CD8-positive, alpha-beta memory T cell (primary cell): Measurements from ENCODE around the gene PTPRM. TPM values are rescaled to one million over a fixed set of nuclear protein-coding genes. Genes with fewer than 3 reads are reported as not detected.
A peak's percentile ranks its signal among the peaks of the same experiment; 100 is the strongest.

ENCODE experiments used
- CTCF ChIA-PET: fragments of 350-600 bp; sonication (Branson Sonifier 250); formaldehyde crosslinking; loops from one replicate; lab custom pipeline; 2021; ENCODE audit warnings: antibody characterized with exemption; lab: Charles Lee
- POLR2A ChIA-PET: fragments of 350-600 bp; sonication (Branson Sonifier 250); formaldehyde crosslinking; loops from one replicate; lab custom pipeline; 2021; ENCODE audit warnings: antibody characterized with exemption; lab: Charles Lee
- DNase-seq, 5 donors: peaks; one replicate each; pipeline versions ENCODE4 v3.0.0 to v3.0.0-alpha.2; 2020 to 2022; ENCODE audit warnings: mixed read lengths in 1 of 5
- H3K27ac ChIP-seq: one replicate; pipeline ENCODE4 v1.7.0; 2013; ENCODE audit warnings: low read depth, mild to moderate bottlenecking, low read length, moderate library complexity
- H3K27me3 ChIP-seq: 2 replicates; pipeline ENCODE4 v1.7.0; 2013; ENCODE audit warnings: low read length, mild to moderate bottlenecking; ENCODE audit not compliant: insufficient read depth, poor library complexity, severe bottlenecking
- H3K36me3 ChIP-seq: 2 replicates; pipeline ENCODE4 v1.7.0; 2013; ENCODE audit warnings: mild to moderate bottlenecking, low read length, moderate library complexity; ENCODE audit not compliant: insufficient read depth
- H3K4me1 ChIP-seq: 2 replicates; pipeline ENCODE4 v1.7.0; 2013; ENCODE audit warnings: mild to moderate bottlenecking, low read length, moderate library complexity; ENCODE audit not compliant: insufficient read depth
- H3K4me3 ChIP-seq: 2 replicates; pipeline ENCODE4 v1.7.0; 2013; ENCODE audit warnings: mild to moderate bottlenecking, low read length
- H3K9me3 ChIP-seq: 2 replicates; pipeline ENCODE4 v1.7.0; 2013; ENCODE audit warnings: mild to moderate bottlenecking, low read length
- H3K27ac Mint-ChIP-seq, 8 donors: one replicate each; pipeline ENCODE4 v1.8.0; 2020 to 2021; ENCODE audit warnings: mixed read lengths in 8 of 8, mild to moderate bottlenecking in 6 of 8, inconsistent platforms in 3 of 8, moderate library complexity in 3 of 8
- H3K27me3 Mint-ChIP-seq, 2 donors: one replicate each; pipeline ENCODE4 v1.8.0; 2020 to 2021; ENCODE audit warnings: mixed read lengths in 2 of 2, mild to moderate bottlenecking in 1 of 2, moderate library complexity in 1 of 2
- H3K36me3 Mint-ChIP-seq, 3 donors: one replicate each; pipeline ENCODE4 v1.8.0; 2020 to 2021; ENCODE audit warnings: mixed read lengths in 3 of 3, inconsistent platforms in 1 of 3, mild to moderate bottlenecking in 1 of 3
- H3K4me1 Mint-ChIP-seq, 3 donors: one replicate each; pipeline ENCODE4 v1.8.0; 2020 to 2021; ENCODE audit warnings: mixed read lengths in 3 of 3, inconsistent platforms in 1 of 3, mild to moderate bottlenecking in 1 of 3
- H3K4me3 Mint-ChIP-seq, 7 donors: one replicate each; pipeline ENCODE4 v1.8.0; 2020 to 2021; ENCODE audit warnings: mixed read lengths in 7 of 7, mild to moderate bottlenecking in 6 of 7, moderate library complexity in 4 of 7, inconsistent platforms in 2 of 7
- H3K9me3 Mint-ChIP-seq, 5 donors: one replicate each; pipeline ENCODE4 v1.8.0; 2020 to 2022; ENCODE audit warnings: mixed read lengths in 5 of 5, mild to moderate bottlenecking in 3 of 5, moderate library complexity in 2 of 5, inconsistent platforms in 1 of 5
- polyA plus RNA-seq: library from polyadenylated mRNA; unstranded; fragments of 300-500 nt; fragmentation: Illumina TruSeq; gene quantifications from one replicate; pipeline ENCODE4 v1.2.3, GENCODE V29; 2021
- total RNA-seq, 2 experiments: library from RNA; stranded (reverse); gene quantifications; one replicate each; pipeline ENCODE4 v1.2.3, GENCODE V29; 2021

The PTPRM gene
- total and polyA plus RNA-seq, 3 experiments from 2014 or later, result 3.9 to 7.4 (median 5.3) TPM

DNA sequence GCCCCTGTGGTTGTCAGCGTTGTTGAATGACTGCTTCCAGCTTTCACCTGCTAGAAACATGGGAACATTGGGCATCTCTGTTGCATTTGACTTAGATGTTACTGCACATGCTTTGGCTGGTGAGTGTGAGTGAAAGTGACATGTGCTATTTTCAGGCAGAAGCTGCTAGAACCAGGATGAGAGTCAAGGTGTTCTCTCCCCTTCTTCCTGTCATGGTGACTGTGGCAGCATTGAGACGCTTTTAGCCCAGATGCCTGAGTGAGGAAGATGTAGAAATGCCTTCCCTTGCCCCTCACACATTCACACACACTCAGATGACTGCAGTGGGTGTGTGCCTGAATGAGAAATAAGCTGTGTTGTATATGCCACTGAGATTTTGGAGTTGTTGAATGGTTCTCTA is 220.2 kb downstream of the PTPRM start:
- Histone ChIP-seq H3K36me3 (no peaks in the 10 kb centered on the region), H3K4me3 (no peak overlapping the region), H3K4me1 (no peaks in the 10 kb centered on the region), H3K9me3 (no peaks in the 10 kb centered on the region), H3K27ac (no peak overlapping the region), H3K27me3 (no peaks in the 10 kb centered on the region)
- CTCF ChIA-PET, result no interaction called here
- peaks cover 0 to 7% (median 2%) of the 10 kb centered on the region in 5 donors for H3K9me3 Mint-ChIP-seq
- H3K36me3 Mint-ChIP-seq, result no peaks in the 10 kb centered on the region
- no peaks in the 10 kb centered on the region for H3K27me3 Mint-ChIP-seq
- no peak overlapping the region for H3K4me3 Mint-ChIP-seq
- POLR2A ChIA-PET, result no interaction called here
- H3K27ac Mint-ChIP-seq, result no peak overlapping the region
- DNase-seq, result no peak
- H3K4me1 Mint-ChIP-seq, result no peaks in the 10 kb centered on the region

DNA sequence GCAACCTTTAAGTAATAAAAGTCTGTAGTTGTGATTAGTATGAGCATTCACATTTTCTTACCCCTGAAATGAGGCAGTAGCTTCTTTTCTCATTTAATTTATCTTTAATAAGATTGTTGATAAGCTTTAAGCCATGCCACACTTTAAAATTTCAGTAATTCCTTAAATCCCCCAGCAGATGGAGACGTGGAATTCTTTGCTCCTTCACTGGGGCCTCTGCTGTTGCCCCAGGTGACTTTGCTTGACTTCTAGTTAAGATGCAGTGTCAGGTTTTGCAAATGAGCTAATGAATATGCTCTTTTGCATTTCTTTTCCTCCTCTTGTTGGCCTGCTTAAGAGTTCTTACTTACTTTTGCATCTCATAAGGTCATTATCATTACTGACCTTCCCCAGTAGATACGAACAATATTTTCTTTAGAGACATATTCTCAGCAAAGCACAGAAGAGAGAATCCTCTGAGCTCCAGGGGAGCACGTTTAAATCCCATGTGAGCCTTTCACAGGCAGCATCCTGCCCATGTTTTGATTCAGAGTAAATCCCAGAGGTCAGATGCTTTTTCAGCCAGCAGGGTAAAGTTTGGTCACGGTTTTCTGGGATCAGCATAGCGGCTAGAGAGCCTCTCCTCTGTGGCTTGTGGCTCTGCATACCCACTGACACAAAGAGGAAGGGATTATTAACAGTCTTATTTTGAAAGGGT is 222.9 kb downstream of the PTPRM start:
- Histone ChIP-seq H3K27ac (no peak overlapping the region), H3K36me3 (no peaks in the 10 kb centered on the region), H3K4me1 (no peaks in the 10 kb centered on the region), H3K9me3 (no peaks in the 10 kb centered on the region), H3K4me3 (no peak overlapping the region), H3K27me3 (no peaks in the 10 kb centered on the region)
- DNase-seq, result no peak
- Mint-ChIP-seq H3K4me1 (no peaks in the 10 kb centered on the region), H3K27me3 (no peaks in the 10 kb centered on the region), H3K27ac (no peak overlapping the region), H3K36me3 (no peaks in the 10 kb centered on the region), H3K4me3 (no peak overlapping the region), H3K9me3 (peaks cover 0 to 7% (median 2%) of the 10 kb centered on the region in 5 donors)
- CTCF ChIA-PET, result no interaction called here
- POLR2A ChIA-PET, result no interaction called here

DNA sequence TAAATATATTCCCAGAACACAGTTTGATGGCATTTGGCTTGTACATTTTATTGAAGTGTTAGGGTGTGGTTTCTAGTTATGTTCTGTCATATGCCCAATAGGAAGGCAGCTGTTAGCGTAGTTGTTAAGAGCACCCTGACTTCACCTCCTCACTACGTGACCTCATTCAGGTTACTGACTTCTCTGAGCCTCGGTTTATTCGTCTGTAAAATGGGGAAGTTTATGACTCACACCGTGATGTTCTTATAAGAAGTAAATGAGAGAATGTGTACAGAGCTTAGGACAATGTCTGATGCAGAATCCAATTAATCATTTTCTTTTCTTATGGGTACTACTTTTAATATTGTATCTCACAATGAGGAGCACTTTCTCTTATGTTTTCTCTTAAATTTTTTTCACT is 226.0 kb downstream of the PTPRM start:
- no peak overlapping the region for H3K27ac ChIP-seq
- Mint-ChIP-seq H3K36me3 (no peaks in the 10 kb centered on the region), H3K4me3 (no peak overlapping the region), H3K27me3 (no peaks in the 10 kb centered on the region), H3K9me3 (peaks cover 0 to 7% (median 0%) of the 10 kb centered on the region in 5 donors), H3K4me1 (no peaks in the 10 kb centered on the region), H3K27ac (no peak overlapping the region)
- no peaks in the 10 kb centered on the region for H3K4me1 ChIP-seq
- H3K27me3 ChIP-seq, result no peaks in the 10 kb centered on the region
- ChIA-PET POLR2A (no interaction called here), CTCF (no interaction called here)
- no peaks in the 10 kb centered on the region for H3K36me3 ChIP-seq
- DNase-seq, result no peak
- no peaks in the 10 kb centered on the region for H3K9me3 ChIP-seq
- H3K4me3 ChIP-seq, result no peak overlapping the region

DNA sequence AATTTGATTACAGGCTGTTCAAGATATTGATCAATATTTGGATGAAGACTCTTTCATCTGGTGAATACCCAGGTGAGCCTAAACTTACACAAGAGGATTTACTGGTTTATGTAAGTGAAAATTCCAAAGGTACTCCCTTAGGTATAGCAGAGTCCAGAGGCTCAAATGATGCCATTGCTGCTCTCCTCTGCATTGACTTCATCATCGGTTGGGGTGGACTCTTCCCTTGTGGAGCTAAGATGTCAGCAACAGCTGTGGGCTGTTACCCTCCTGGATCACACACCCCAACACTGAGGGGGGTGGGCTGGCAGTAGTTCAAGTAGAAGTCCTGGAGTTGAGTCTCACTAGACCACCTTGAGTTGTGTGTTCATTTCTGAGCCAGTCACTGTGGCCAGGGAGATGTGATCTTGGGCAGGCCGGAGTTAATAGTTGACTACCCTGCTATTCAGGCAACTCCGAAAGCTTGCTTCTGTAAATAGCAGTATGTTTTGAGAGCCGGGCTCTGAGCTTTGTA is 236.9 kb downstream of the PTPRM start:
- Histone ChIP-seq H3K36me3 (no peaks in the 10 kb centered on the region), H3K27ac (no peak overlapping the region), H3K4me3 (no peak overlapping the region), H3K4me1 (no peaks in the 10 kb centered on the region), H3K27me3 (no peaks in the 10 kb centered on the region), H3K9me3 (no peaks in the 10 kb centered on the region)
- Mint-ChIP-seq H3K4me3 (no peak overlapping the region), H3K27me3 (peaks cover 0 to 1% of the 10 kb centered on the region in 2 donors), H3K27ac (no peak overlapping the region), H3K4me1 (peaks cover 0 to 6% (median 0%) of the 10 kb centered on the region in 3 donors), H3K36me3 (no peaks in the 10 kb centered on the region), H3K9me3 (peaks cover 0 to 6% (median 0%) of the 10 kb centered on the region in 5 donors)
- CTCF ChIA-PET, result no interaction called here
- POLR2A ChIA-PET, result no interaction called here
- no peak for DNase-seq

DNA sequence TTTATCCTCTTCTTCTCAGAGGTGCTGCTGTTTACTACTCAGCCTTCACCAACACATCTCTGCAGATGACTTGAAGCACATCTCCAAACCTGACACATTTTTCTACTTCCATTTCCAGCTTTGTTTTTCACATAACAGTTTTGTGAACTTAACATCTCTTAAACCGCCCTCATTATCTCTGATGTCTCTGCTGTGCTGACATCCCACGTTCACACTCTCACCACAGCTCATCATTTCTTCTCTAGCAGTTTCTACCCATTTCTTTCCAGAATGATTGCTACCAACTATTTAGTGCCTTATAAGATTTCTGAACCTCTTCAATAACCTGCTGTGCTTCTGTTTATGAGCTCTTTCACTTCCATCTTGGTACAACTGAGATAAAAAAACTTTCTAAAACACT is 238.0 kb downstream of the PTPRM start:
- Histone ChIP-seq H3K36me3 (no peaks in the 10 kb centered on the region), H3K4me3 (no peak overlapping the region), H3K4me1 (no peaks in the 10 kb centered on the region), H3K27ac (no peak overlapping the region), H3K9me3 (no peaks in the 10 kb centered on the region), H3K27me3 (no peaks in the 10 kb centered on the region)
- no peak for DNase-seq
- H3K36me3 Mint-ChIP-seq, result no peaks in the 10 kb centered on the region
- ChIA-PET POLR2A (no interaction called here), CTCF (no interaction called here)
- H3K4me3 Mint-ChIP-seq, result peak overlapping the region in 1 of 7 donors; percentile 10
- peaks cover 0 to 6% (median 0%) of the 10 kb centered on the region in 5 donors for H3K9me3 Mint-ChIP-seq
- H3K27me3 Mint-ChIP-seq, result peaks cover 0 to 1% of the 10 kb centered on the region in 2 donors
- H3K4me1 Mint-ChIP-seq, result peaks cover 0 to 6% (median 0%) of the 10 kb centered on the region in 3 donors
- H3K27ac Mint-ChIP-seq, result peak overlapping the region in 2 of 8 donors; percentile 18 to 37

DNA sequence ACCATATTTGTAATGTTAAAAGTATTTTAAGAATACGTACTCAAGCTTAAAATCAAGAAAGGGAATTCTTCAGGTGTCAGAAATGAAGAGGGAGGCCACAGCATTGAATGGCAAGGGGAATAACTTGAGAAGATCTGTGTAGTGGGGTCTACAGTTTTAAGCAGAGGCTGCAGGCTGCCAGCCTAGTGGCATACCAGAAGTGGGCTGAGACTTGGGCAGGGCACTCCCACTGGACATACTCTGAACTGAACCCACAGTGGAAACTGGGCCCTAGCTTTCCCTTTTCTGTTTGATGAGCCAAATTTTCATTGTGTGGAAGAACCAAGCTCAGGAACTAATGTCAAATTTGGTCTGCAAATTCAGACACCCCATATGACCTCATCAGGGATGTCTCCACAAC is 238.8 kb downstream of the PTPRM start:
- H3K4me3 Mint-ChIP-seq, result no peak overlapping the region
- ChIA-PET POLR2A (no interaction called here), CTCF (no interaction called here)
- no peaks in the 10 kb centered on the region for H3K36me3 ChIP-seq
- H3K27ac ChIP-seq, result no peak overlapping the region
- H3K36me3 Mint-ChIP-seq, result no peaks in the 10 kb centered on the region
- H3K9me3 ChIP-seq, result no peaks in the 10 kb centered on the region
- no peak for DNase-seq
- H3K4me3 ChIP-seq, result no peak overlapping the region
- H3K9me3 Mint-ChIP-seq, result peaks cover 0 to 4% (median 0%) of the 10 kb centered on the region in 5 donors
- H3K27me3 Mint-ChIP-seq, result peaks cover 0 to 1% of the 10 kb centered on the region in 2 donors
- no peaks in the 10 kb centered on the region for H3K4me1 ChIP-seq
- H3K27ac Mint-ChIP-seq, result peak overlapping the region in 1 of 8 donors; percentile 29
- peaks cover 0 to 6% (median 0%) of the 10 kb centered on the region in 3 donors for H3K4me1 Mint-ChIP-seq
- H3K27me3 ChIP-seq, result no peaks in the 10 kb centered on the region

DNA sequence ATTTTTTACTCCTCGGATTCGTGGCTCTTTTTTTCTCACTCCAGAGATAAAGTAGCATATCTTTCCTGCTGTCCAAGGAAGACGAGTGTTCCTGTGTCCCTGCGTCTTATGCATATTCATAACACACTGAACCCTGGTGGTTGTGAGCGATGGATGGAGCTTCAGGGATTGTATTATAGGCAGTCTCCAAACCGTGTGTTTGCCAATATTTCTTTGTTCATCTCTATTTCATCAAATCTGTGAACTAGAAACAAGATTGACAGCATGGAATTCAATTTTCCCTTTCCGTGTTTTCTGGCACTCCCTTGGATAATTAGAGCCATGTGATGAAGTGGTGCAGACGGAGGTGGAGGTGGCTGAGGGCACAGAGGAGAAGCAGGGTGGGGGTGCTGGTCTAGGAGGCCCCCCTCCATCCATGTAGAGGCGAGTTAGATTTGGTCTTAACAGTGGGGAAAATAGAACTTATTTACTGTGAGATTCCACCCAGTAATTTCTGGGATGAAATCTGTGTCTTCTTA is 240.9 kb downstream of the PTPRM start:
- no peaks in the 10 kb centered on the region for H3K9me3 ChIP-seq
- H3K4me3 Mint-ChIP-seq, result no peak overlapping the region
- no peaks in the 10 kb centered on the region for H3K4me1 ChIP-seq
- CTCF ChIA-PET, result no interaction called here
- POLR2A ChIA-PET, result no interaction called here
- DNase-seq, result no peak
- H3K36me3 Mint-ChIP-seq, result no peaks in the 10 kb centered on the region
- H3K4me3 ChIP-seq, result no peak overlapping the region
- H3K27me3 ChIP-seq, result no peaks in the 10 kb centered on the region
- H3K4me1 Mint-ChIP-seq, result peaks cover 0 to 6% (median 0%) of the 10 kb centered on the region in 3 donors
- H3K9me3 Mint-ChIP-seq, result peaks cover 0 to 11% (median 4%) of the 10 kb centered on the region in 5 donors
- no peaks in the 10 kb centered on the region for H3K27me3 Mint-ChIP-seq
- H3K27ac Mint-ChIP-seq, result no peak overlapping the region
- no peaks in the 10 kb centered on the region for H3K36me3 ChIP-seq
- no peak overlapping the region for H3K27ac ChIP-seq

DNA sequence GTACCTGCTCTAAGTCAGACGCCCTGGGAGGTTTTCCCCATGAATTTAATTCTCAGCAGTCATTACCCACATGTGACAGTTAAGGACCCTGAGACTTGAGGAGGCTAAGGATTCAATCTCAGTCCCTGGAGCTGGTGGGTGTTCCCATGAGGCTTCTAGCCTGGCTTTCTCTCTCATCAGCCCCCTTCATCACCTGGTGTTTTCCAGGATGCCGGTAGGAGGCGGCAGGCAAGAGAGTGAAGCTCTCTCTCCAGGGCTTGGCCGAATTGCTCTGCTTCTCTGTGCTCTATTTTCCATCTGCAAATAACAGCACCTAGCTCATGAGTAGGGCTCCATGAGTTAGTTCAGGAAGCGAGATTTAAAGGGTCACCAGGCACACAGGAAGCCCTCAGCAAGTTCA is 241.9 kb downstream of the PTPRM start:
- no peaks in the 10 kb centered on the region for H3K27me3 ChIP-seq
- H3K4me3 ChIP-seq, result no peak overlapping the region
- H3K27me3 Mint-ChIP-seq, result no peaks in the 10 kb centered on the region
- no peaks in the 10 kb centered on the region for H3K9me3 ChIP-seq
- CTCF ChIA-PET, result no interaction called here
- H3K4me1 Mint-ChIP-seq, result peaks cover 0 to 6% (median 0%) of the 10 kb centered on the region in 3 donors
- no peaks in the 10 kb centered on the region for H3K36me3 Mint-ChIP-seq
- POLR2A ChIA-PET, result no interaction called here
- H3K27ac ChIP-seq, result no peak overlapping the region
- H3K27ac Mint-ChIP-seq, result no peak overlapping the region
- peaks cover 4 to 15% (median 8%) of the 10 kb centered on the region in 5 donors for H3K9me3 Mint-ChIP-seq
- H3K4me1 ChIP-seq, result no peaks in the 10 kb centered on the region
- H3K4me3 Mint-ChIP-seq, result no peak overlapping the region
- H3K36me3 ChIP-seq, result no peaks in the 10 kb centered on the region
- DNase-seq, result no peak
